ENCODE results near the gene PDSS2.

Gene PDSS2

GRCh38 chr6:107216197-107216933 lies 243.0 kb downstream of the PDSS2 start:
- no peak for TF ChIP-seq CTCF (IDR thresholded peaks at IDR 0.05; ENCODE audit: low read depth, low read length)
- no peak for DNase-seq (ENCODE audit: low read depth, low spot score)
- in situ Hi-C loops (cut with HindIII; ENCODE audit: low sequenced_read_pairs) = no loop called here
- no peak overlapping the region for H3K4me3 ChIP-seq (ENCODE audit: low read depth, low read length)

- H3K4me3 ChIP-seq (ENCODE audit: low read depth, low read length) = no peak overlapping the region
- TF ChIP-seq CTCF (IDR thresholded peaks at IDR 0.05; ENCODE audit: low read depth, low read length) = no peak
- DNase-seq (ENCODE audit: low read depth, low spot score) = no peak
- in situ Hi-C loops (cut with HindIII; ENCODE audit: low sequenced_read_pairs) = no loop called here
Observed at GRCh38 chr6:107215334-107215733, 244.0 kb downstream of the PDSS2 start.

- in situ Hi-C loops (cut with HindIII; ENCODE audit: low sequenced_read_pairs) = no loop called here
- no peak for DNase-seq (ENCODE audit: low read depth, low spot score)
- no peak for TF ChIP-seq CTCF (IDR thresholded peaks at IDR 0.05; ENCODE audit: low read depth, low read length)
- no peak overlapping the region for H3K4me3 ChIP-seq (ENCODE audit: low read depth, low read length)
Observed at GRCh38 chr6:107214655-107215054, 244.7 kb downstream of the PDSS2 start.

- in situ Hi-C loops (cut with HindIII; ENCODE audit: low sequenced_read_pairs) = no loop called here
- no peak for TF ChIP-seq CTCF (IDR thresholded peaks at IDR 0.05; ENCODE audit: low read depth, low read length)
- no peak for DNase-seq (ENCODE audit: low read depth, low spot score)
- no peak overlapping the region for H3K4me3 ChIP-seq (ENCODE audit: low read depth, low read length)
Observed at GRCh38 chr6:107209406-107210305, 249.7 kb downstream of the PDSS2 start.

GRCh38 chr6:107207251-107207873 lies 252.0 kb downstream of the PDSS2 start:
- no peak for DNase-seq (ENCODE audit: low read depth, low spot score)
- TF ChIP-seq CTCF (IDR thresholded peaks at IDR 0.05; ENCODE audit: low read depth, low read length) = no peak
- no peak overlapping the region for H3K4me3 ChIP-seq (ENCODE audit: low read depth, low read length)
- in situ Hi-C loops (cut with HindIII; ENCODE audit: low sequenced_read_pairs) = no loop called here

All from astrocyte of the spinal cord (primary cell).